ENCODE measurements around the gene PDE4C. TPM values are rescaled to one million over a fixed set of nuclear protein-coding genes. Genes with fewer than 3 reads are reported as not detected.

Gene PDE4C
- 0.09 and 0.28 TPM in 2 replicates for total RNA-seq

GRCh38 chr19:18225702-18226468, at the start of gene PDE4C:
TSS of gene PDE4C (minus strand) at chr19:18226438. CDS start at chr19:18226415, 23 bp downstream.

GRCh38 chr19:18274219-18274780, 48.1 kb upstream of the PDE4C start, which contains the start of gene IQCN:
TSS of gene IQCN (minus strand) at chr19:18274452. CDS start at chr19:18269478, 4,974 bp downstream.

GRCh38 chr19:18203863-18204393, 22.3 kb downstream of the PDE4C start, which contains the start of gene RAB3A:
TSS of gene RAB3A (minus strand) at chr19:18204042. CDS start at chr19:18202740, 1,302 bp downstream.

GRCh38 chr19:18192673-18193387, 33.4 kb downstream of the PDE4C start, which contains the start of gene MPV17L2:
TSS of gene MPV17L2 (plus strand) at chr19:18193218. CDS start at chr19:18193282, 64 bp downstream.

Other genes with a start within 250 kb of the PDE4C start
- gene ARRDC2, start 218.3 kb downstream of the PDE4C start, total RNA-seq, result 8.5 and 20.0 TPM in 2 replicates
- under 0.01 and 0.09 TPM in 2 replicates for gene IL12RB1, start 139.5 kb downstream of the PDE4C start, total RNA-seq
- 0.90 and 1.3 TPM in 2 replicates for gene MAST3, start 128.7 kb downstream of the PDE4C start, total RNA-seq
- gene PIK3R2, start 73.3 kb downstream of the PDE4C start, total RNA-seq, result 2.5 and 4.0 TPM in 2 replicates
- gene IFI30, start 52.6 kb downstream of the PDE4C start, total RNA-seq, result 0.18 TPM in 1 of 2 replicates, not detected in the other
- 7.2 and 8.6 TPM in 2 replicates for gene MPV17L2, start 33.2 kb downstream of the PDE4C start, total RNA-seq
- 0.45 and 0.56 TPM in 2 replicates for gene RAB3A, start 22.4 kb downstream of the PDE4C start, total RNA-seq
- gene IQCN, start 48.0 kb upstream of the PDE4C start, total RNA-seq, result under 0.01 and 0.09 TPM in 2 replicates
- gene JUND, start 55.2 kb upstream of the PDE4C start, total RNA-seq, result 60.0 and 115 TPM in 2 replicates
- 135 and 140 TPM in 2 replicates for gene LSM4, start 96.6 kb upstream of the PDE4C start, total RNA-seq
- gene PGPEP1, start 114.2 kb upstream of the PDE4C start, total RNA-seq, result 21.8 and 25.7 TPM in 2 replicates
- gene GDF15, start 159.7 kb upstream of the PDE4C start, total RNA-seq, result 84.6 and 103 TPM in 2 replicates
- gene LRRC25, start 171.2 kb upstream of the PDE4C start, total RNA-seq, result not detected in 2 replicates
- gene SSBP4, start 193.0 kb upstream of the PDE4C start, total RNA-seq, result 50.0 and 52.1 TPM in 2 replicates
- 25.2 and 42.6 TPM in 2 replicates for gene ISYNA1, start 211.7 kb upstream of the PDE4C start, total RNA-seq